Endothelial cell of umbilical vein (primary cell): ENCODE results near the gene NRG3. TPM values are rescaled to one million over a fixed set of nuclear protein-coding genes. Genes with fewer than 3 reads are reported as not detected.

Experiments used
- BruUV-seq: library from RNA; stranded (reverse); fragments of 400-500 nt; replicated peaks from 2 replicates; lab custom pipeline; 2021; lab: Mats Ljungman, UMichigan
- CTCF ChIA-PET: fragments of 300-600, 350-600 bp; sonication (Branson Sonifier 250); formaldehyde crosslinking; loops from one replicate; lab custom pipeline; 2021; ENCODE audit warnings: antibody characterized with exemption, inconsistent platforms; lab: Charles Lee
- POLR2A ChIA-PET: fragments of 300-600, 350-600 bp; sonication (Branson Sonifier 250); formaldehyde crosslinking; loops from one replicate; lab custom pipeline; 2021; ENCODE audit warnings: antibody characterized with exemption, inconsistent platforms; lab: Charles Lee
- DNase-seq: peaks from one replicate; pipeline ENCODE4 v3.0.0-alpha.2; 2011; ENCODE audit warnings: low read depth, low spot score
- FAIRE-seq: peaks from 2 replicates; lab custom pipeline; 2011; peaks lifted over from hg19 to GRCh38; lab: Jason Lieb, UNC
- H2AFZ ChIP-seq: 2 replicates; pipeline ENCODE4 v1.6.0; 2012; ENCODE audit warnings: low read depth, low read length, control low read depth, inconsistent platforms
- H3K27ac ChIP-seq: 2 replicates; pipeline ENCODE4 v1.5.1; 2011; ENCODE audit warnings: low read depth, mild to moderate bottlenecking, control low read depth, low read length, moderate library complexity; ENCODE audit not compliant: insufficient read depth
- H3K27me3 ChIP-seq, 2 experiments: 2 replicates each; pipeline versions ENCODE4 v1.6.0 to v1.6.1; 2011; ENCODE audit warnings: low read length in 2 of 2, mixed read lengths in 1 of 2; ENCODE audit not compliant: control insufficient read depth in 2 of 2, insufficient read depth in 2 of 2
- H3K36me3 ChIP-seq, 2 experiments: 2 replicates in 1 of 2; 3 replicates in 1 of 2; pipeline ENCODE4 v1.5.1; 2011; ENCODE audit warnings: low read length in 2 of 2, mild to moderate bottlenecking in 1 of 2, moderate library complexity in 1 of 2; ENCODE audit not compliant: control insufficient read depth in 2 of 2, insufficient read depth in 2 of 2; ENCODE audit errors: extremely low read depth in 1 of 2
- H3K4me1 ChIP-seq: 3 replicates; pipeline ENCODE4 v1.5.1; 2011; ENCODE audit warnings: mild to moderate bottlenecking, low read length; ENCODE audit not compliant: control insufficient read depth, insufficient read depth; ENCODE audit errors: extremely low read depth
- H3K4me2 ChIP-seq: 2 replicates; pipeline ENCODE4 v1.6.1; 2011; ENCODE audit warnings: low read length, control low read depth, mixed read lengths; ENCODE audit not compliant: insufficient read depth
- H3K4me3 ChIP-seq, 3 experiments: fragments of 200-600 bp in 1 of 3; sonication (generic), shearing (Covaris generic) in 1 of 3; replicated peaks in 1 of 3; 2 replicates each; pipeline ENCODE4 v1.5.1; 2011 to 2016; ENCODE audit warnings: control low read depth in 3 of 3, low read length in 3 of 3, mild to moderate bottlenecking in 2 of 3, inconsistent platforms in 1 of 3, low read depth in 1 of 3, moderate library complexity in 1 of 3; ENCODE audit not compliant: insufficient read depth in 1 of 3
- H3K79me2 ChIP-seq: 2 replicates; pipeline ENCODE4 v1.6.0; 2012; ENCODE audit warnings: low read length, inconsistent platforms; ENCODE audit not compliant: control insufficient read depth, insufficient read depth
- H3K9ac ChIP-seq: replicated peaks from 2 replicates; pipeline ENCODE3; 2011; ENCODE audit warnings: low read length, control low read depth; ENCODE audit not compliant: insufficient read depth; ENCODE audit errors: extremely low read depth
- H3K9me1 ChIP-seq: replicated peaks from 3 replicates; pipeline ENCODE4 v1.6.0; 2011; ENCODE audit warnings: mild to moderate bottlenecking, low read length; ENCODE audit not compliant: control insufficient read depth, insufficient read depth; ENCODE audit errors: extremely low read depth
- H3K9me3 ChIP-seq: replicated peaks from 2 replicates; pipeline ENCODE4 v1.5.1; 2012; ENCODE audit warnings: low read length, inconsistent platforms; ENCODE audit not compliant: control insufficient read depth, insufficient read depth
- H4K20me1 ChIP-seq: replicated peaks from 2 replicates; pipeline ENCODE3; 2011; ENCODE audit warnings: mild to moderate bottlenecking, low read length; ENCODE audit not compliant: control insufficient read depth, insufficient read depth; ENCODE audit errors: extremely low read depth
- CTCF ChIP-seq, 2 donors: IDR thresholded peaks; 1 replicate in 1 of 2; 2 replicates in 1 of 2; pipeline ENCODE4 v1.5.1; 2011; ENCODE audit warnings: low read length in 2 of 2, mild to moderate bottlenecking in 2 of 2, moderate library complexity in 2 of 2, control low read depth in 1 of 2, inconsistent platforms in 1 of 2, low read depth in 1 of 2; ENCODE audit not compliant: insufficient read depth in 1 of 2; ENCODE audit errors: extremely low read depth in 1 of 2
- EZH2 ChIP-seq: IDR thresholded peaks from 2 replicates; pipeline ENCODE4 v1.6.1; 2012; ENCODE audit warnings: borderline replicate concordance, low read depth, mild to moderate bottlenecking, moderate library complexity, low read length, inconsistent platforms; ENCODE audit not compliant: severe bottlenecking
- FOS ChIP-seq: IDR thresholded peaks from 2 replicates; pipeline ENCODE4 v1.6.1; 2011; ENCODE audit warnings: mild to moderate bottlenecking, low read length, moderate library complexity, borderline replicate concordance; ENCODE audit not compliant: insufficient read depth
- GATA2 ChIP-seq: IDR thresholded peaks from 2 replicates; pipeline ENCODE4 v1.7.0; 2011; ENCODE audit warnings: low read depth, mild to moderate bottlenecking, moderate library complexity, mixed read lengths, low read length; ENCODE audit not compliant: insufficient read length, insufficient read depth
- JUN ChIP-seq: IDR thresholded peaks from 2 replicates; pipeline ENCODE4 v1.6.1; 2011; ENCODE audit warnings: borderline replicate concordance, low read depth; ENCODE audit not compliant: insufficient read length, insufficient read depth
- MAX ChIP-seq: IDR thresholded peaks from 2 replicates; pipeline ENCODE4 v1.6.1; 2011; ENCODE audit not compliant: insufficient read depth, insufficient read length
- MYC ChIP-seq: IDR thresholded peaks from one replicate; pipeline ENCODE4 v1.6.1; 2011; ENCODE audit warnings: mild to moderate bottlenecking, low read depth, low read length
- POLR2A ChIP-seq: IDR thresholded peaks from 2 replicates; pipeline ENCODE4 v1.6.1; 2012; ENCODE audit warnings: low read depth, mild to moderate bottlenecking, control low read depth, low read length
- POLR2AphosphoS5 ChIP-seq: IDR thresholded peaks from 2 replicates; pipeline ENCODE4 v1.6.1; 2012; ENCODE audit warnings: low read depth, mild to moderate bottlenecking, control low read depth, low read length, moderate library complexity; ENCODE audit not compliant: insufficient read depth
- dilution Hi-C: fragments of 300-500 bp; cut with MboI; formaldehyde crosslinking; loops from one replicate; pipeline ENCODE4 v1.15.0; 2019; ENCODE audit warnings: low sequenced_read_pairs; ENCODE audit not compliant: extremely low pct_ligation_motif_present
- intact Hi-C: fragments of 100-400 bp; cut with micrococcal nuclease; formaldehyde crosslinking; loops from one replicate; pipeline ENCODE4 v1.10.0; 2022
- polyA plus RNA-seq, 4 experiments: library from polyadenylated mRNA; depleted of rRNA in 3 of 4; stranded (reverse) in 3 of 4; unstranded in 1 of 4; fragments of >200 nt; gene quantifications; 2 replicates each; pipeline versions ENCODE4 v1.2.1 to v1.2.3, GENCODE V29; 2011 to 2012; ENCODE audit warnings: missing spikeins in 1 of 4
- total RNA-seq: library from RNA; stranded (reverse); gene quantifications from 2 replicates; pipeline ENCODE4 v1.2.3, GENCODE V29; 2021

NRG3 gene
- total and polyA plus RNA-seq, 2 donors (not counting 3 experiments of a cell fraction or from before 2014, with no cell fraction given) = 1.9 to 3.9 TPM

DNA sequence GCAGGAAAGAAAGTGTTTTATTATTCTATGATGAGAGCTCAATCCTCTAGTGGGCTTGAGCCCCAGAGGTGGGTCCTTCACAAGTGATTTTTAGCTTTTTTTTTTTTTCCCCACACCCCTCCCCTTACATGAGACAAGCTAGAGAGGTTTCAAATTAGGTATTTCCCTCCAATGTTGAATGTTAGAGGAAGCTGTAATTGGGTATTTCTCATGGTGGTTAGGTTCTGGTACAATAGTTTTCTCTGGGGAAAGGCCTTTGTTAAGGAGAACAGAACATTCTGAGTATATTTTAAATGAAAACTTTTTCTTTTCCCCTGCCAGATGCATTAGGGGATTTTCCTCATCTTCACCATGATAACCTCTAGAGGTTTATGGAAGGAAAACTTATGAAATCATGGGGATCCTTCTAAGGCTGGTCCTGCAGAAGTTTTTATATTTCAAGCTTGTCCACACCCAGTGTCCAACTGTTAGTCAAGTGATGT, 1039.7 kb downstream of the NRG3 start:
- no peak overlapping the region for H3K9ac ChIP-seq
- no TSS peak for BruUV-seq
- no peaks in the 10 kb centered on the region for H3K4me1 ChIP-seq
- no peak for TF ChIP-seq CTCF (IDR thresholded peaks at IDR 0.05; ENCODE audit: extremely low read depth in 1 of 2, insufficient read depth in 1 of 2, low read depth in 1 of 2, low read length in 2 of 2)
- TF ChIP-seq MYC = no peak
- TF ChIP-seq GATA2 = no peak
- no peak for TF ChIP-seq MAX
- TF ChIP-seq EZH2 = no peak
- no peak for TF ChIP-seq JUN
- TF ChIP-seq FOS = no peak
- TF ChIP-seq POLR2A = no peak
- TF ChIP-seq POLR2AphosphoS5 = no peak
- FAIRE-seq = no peak
- no peaks in the 10 kb centered on the region for H3K27me3 ChIP-seq
- no peaks in the 10 kb centered on the region for H3K9me3 ChIP-seq
- POLR2A ChIA-PET = no interaction called here
- H2AFZ ChIP-seq = no peak overlapping the region
- dilution Hi-C loops = no loop called here
- no peaks in the 10 kb centered on the region for H3K79me2 ChIP-seq
- H3K4me2 ChIP-seq = no peak overlapping the region
- H3K27ac ChIP-seq = no peak overlapping the region
- H3K36me3 ChIP-seq = no peaks in the 10 kb centered on the region
- no peak overlapping the region for H3K4me3 ChIP-seq
- CTCF ChIA-PET = interaction anchor here (1.1 kb wide), 1 partner anchor 9 kb away, joined by 4 read pairs; no protein-coding TSS in a partner anchor
- no peaks in the 10 kb centered on the region for H4K20me1 ChIP-seq
- H3K9me1 ChIP-seq = no peaks in the 10 kb centered on the region
- intact Hi-C loops = no loop called here
- no peak for DNase-seq
